Upper lobe of left lung (tissue), 6 donors: Measurements from ENCODE around the gene MYO16. TPM values are rescaled to one million over a fixed set of nuclear protein-coding genes. Genes with fewer than 3 reads are reported as not detected.

Source experiments
- ATAC-seq, 2 donors: fragments of 200-7000 bp; cut with Tn5 transposase; one replicate each; pipeline ENCODE4 v1.9.1; 2022; ENCODE audit warnings: mild to moderate bottlenecking in 2 of 2, moderate library complexity in 2 of 2; ENCODE audit not compliant: low FRiP score in 2 of 2
- DNase-seq, 2 donors: peaks; one replicate each; pipeline ENCODE4 v3.0.0-alpha.2; 2019 to 2020
- H3K27ac ChIP-seq, 4 donors: fragments of 200-600 bp; sonication (generic); one replicate each; pipeline ENCODE4 v1.5.1; 2016 to 2019
- H3K27me3 ChIP-seq, 4 donors: fragments of 200-600 bp; sonication (generic); one replicate each; pipeline ENCODE4 v1.5.1; 2017 to 2019
- H3K36me3 ChIP-seq, 4 donors: fragments of 200-600 bp; sonication (generic); one replicate each; pipeline ENCODE4 v1.5.1; 2016 to 2019
- H3K4me1 ChIP-seq, 4 donors: fragments of 200-600 bp; sonication (generic); one replicate each; pipeline ENCODE4 v1.5.1; 2018 to 2019
- H3K4me3 ChIP-seq, 4 donors: fragments of 200-600 bp; sonication (generic); one replicate each; pipeline ENCODE4 v1.5.1; 2017 to 2019; ENCODE audit warnings: mild to moderate bottlenecking in 2 of 4, moderate library complexity in 1 of 4
- H3K9me3 ChIP-seq, 4 donors: fragments of 200-600 bp; sonication (generic); one replicate each; pipeline ENCODE4 v1.5.1; 2018 to 2019
- CTCF ChIP-seq, 6 experiments: fragments of 450-650 bp in 4 of 6; fragments of 200-600 bp in 2 of 6; sonication (generic) in 2 of 6; IDR thresholded peaks; one replicate each; pipeline ENCODE4 v1.5.1; 2016 to 2019; ENCODE audit warnings: antibody characterized with exemption in 6 of 6
- EP300 ChIP-seq, 4 donors: sonication (generic); formaldehyde crosslinking; IDR thresholded peaks; one replicate each; pipeline ENCODE4 v1.5.1; 2017; ENCODE audit warnings: antibody characterized with exemption in 4 of 4, control low read depth in 2 of 4
- POLR2A ChIP-seq, 4 donors: fragments of 450-650 bp; IDR thresholded peaks; one replicate each; pipeline ENCODE4 v1.5.1; 2016 to 2017; ENCODE audit warnings: antibody characterized with exemption in 4 of 4, mild to moderate bottlenecking in 2 of 4
- POLR2AphosphoS5 ChIP-seq, 2 donors: sonication (generic); formaldehyde crosslinking; IDR thresholded peaks; one replicate each; pipeline ENCODE4 v1.5.1; 2017; ENCODE audit warnings: antibody characterized with exemption in 2 of 2
- WGBS, 2 donors: methylation state at CpG; one replicate each; pipeline ENCODE4 v1.1.5; 2017 to 2018; 5-methylcytosine and 5-hydroxymethylcytosine counted together
- total RNA-seq, 6 donors: library from RNA; depleted of rRNA in 4 of 6; stranded (reverse); fragments of >200 nt in 4 of 6; gene quantifications; one replicate each; pipeline versions ENCODE4 v1.1.0 to v1.2.1, GENCODE V29; 2016 to 2021
- donor health status: DM: no; HTN: no; CAD: no; lungs with moderate emphysema.
- donor health status: DM: no; HTN: yes; CAD: no; lungs with severe emphysema.

MYO16 gene
- total RNA-seq, 6 donors from 2014 or later, result under 0.01 to 0.55 (median 0.20) TPM; not detected in 1

- H3K27me3 ChIP-seq, result no peaks in the 10 kb centered on the region
- H3K27ac ChIP-seq, result no peak overlapping the region
- no peak for ATAC-seq
- DNase-seq, result no peak
- H3K9me3 ChIP-seq, result no peaks in the 10 kb centered on the region
- no peaks in the 10 kb centered on the region for H3K4me1 ChIP-seq
- no peaks in the 10 kb centered on the region for H3K36me3 ChIP-seq
- H3K4me3 ChIP-seq, result no peak overlapping the region
- no peak for TF ChIP-seq CTCF (IDR thresholded peaks at IDR 0.05)
- no peak for TF ChIP-seq POLR2A (IDR thresholded peaks at IDR 0.05)
- TF ChIP-seq POLR2AphosphoS5 (IDR thresholded peaks at IDR 0.05), result no peak
- no peak for TF ChIP-seq EP300 (IDR thresholded peaks at IDR 0.05)
- 40 to 43% methylated on average over 4 of the region's 4 CpGs for WGBS, 2 donors
These were observed 221.3 kb downstream of the MYO16 start for GRCh38 chr13:108850691-108851090.

- Histone ChIP-seq H3K36me3 (no peaks in the 10 kb centered on the region), H3K27me3 (no peaks in the 10 kb centered on the region), H3K4me3 (no peak overlapping the region), H3K9me3 (no peaks in the 10 kb centered on the region), H3K4me1 (no peaks in the 10 kb centered on the region), H3K27ac (no peak overlapping the region)
- WGBS, 2 donors, result 61 to 63% methylated on average over 4 of the region's 4 CpGs
- no peak for TF ChIP-seq POLR2A (IDR thresholded peaks at IDR 0.05)
- no peak for TF ChIP-seq EP300 (IDR thresholded peaks at IDR 0.05)
- no peak for TF ChIP-seq POLR2AphosphoS5 (IDR thresholded peaks at IDR 0.05)
- TF ChIP-seq CTCF (IDR thresholded peaks at IDR 0.05), result no peak
- ATAC-seq (no peak), DNase-seq (no peak)
These were observed 222.2 kb downstream of the MYO16 start for GRCh38 chr13:108851660-108852059.

- 85 to 91% methylated on average over 10 of the region's 10 CpGs for WGBS, 2 donors
- no peak for ATAC-seq
- no peak overlapping the region for H3K4me3 ChIP-seq
These were observed 223.6 kb downstream of the MYO16 start for GRCh38 chr13:108853031-108853430.

GRCh38 chr13:108855737-108856387, 226.5 kb downstream of the MYO16 start:
- Histone ChIP-seq H3K27me3 (no peaks in the 10 kb centered on the region), H3K27ac (no peak overlapping the region), H3K4me3 (no peak overlapping the region), H3K4me1 (peaks cover 0 to 4% (median 0%) of the 10 kb centered on the region in 4 donors), H3K9me3 (no peaks in the 10 kb centered on the region), H3K36me3 (no peaks in the 10 kb centered on the region)
- no peak for DNase-seq
- TF ChIP-seq POLR2A (IDR thresholded peaks at IDR 0.05) (no peak), EP300 (IDR thresholded peaks at IDR 0.05) (no peak), CTCF (IDR thresholded peaks at IDR 0.05) (no peak), POLR2AphosphoS5 (IDR thresholded peaks at IDR 0.05) (no peak)
- no peak for ATAC-seq
- WGBS, 2 donors, result 76 to 79% methylated on average over 4 of the region's 4 CpGs

More at GRCh38 chr13:108853031-108853430, 223.6 kb downstream of the MYO16 start:
- no peak for DNase-seq
- no peaks in the 10 kb centered on the region for H3K9me3 ChIP-seq
- no peaks in the 10 kb centered on the region for H3K27me3 ChIP-seq
- no peak for TF ChIP-seq EP300 (IDR thresholded peaks at IDR 0.05)
- TF ChIP-seq POLR2A (IDR thresholded peaks at IDR 0.05), result no peak
- TF ChIP-seq CTCF (IDR thresholded peaks at IDR 0.05), result no peak
- TF ChIP-seq POLR2AphosphoS5 (IDR thresholded peaks at IDR 0.05), result no peak
- no peaks in the 10 kb centered on the region for H3K4me1 ChIP-seq
- no peaks in the 10 kb centered on the region for H3K36me3 ChIP-seq
- no peak overlapping the region for H3K27ac ChIP-seq

- 94 to 98% methylated on average over 5 of the region's 5 CpGs for WGBS, 2 donors
- no peak overlapping the region for H3K27ac ChIP-seq
- peaks cover 0 to 4% (median 0%) of the 10 kb centered on the region in 4 donors for H3K4me1 ChIP-seq
- TF ChIP-seq CTCF (IDR thresholded peaks at IDR 0.05), result no peak
- no peak for TF ChIP-seq POLR2AphosphoS5 (IDR thresholded peaks at IDR 0.05)
- no peak for TF ChIP-seq POLR2A (IDR thresholded peaks at IDR 0.05)
- TF ChIP-seq EP300 (IDR thresholded peaks at IDR 0.05), result no peak
- H3K9me3 ChIP-seq, result no peaks in the 10 kb centered on the region
- H3K4me3 ChIP-seq, result no peak overlapping the region
- no peaks in the 10 kb centered on the region for H3K36me3 ChIP-seq
- ATAC-seq, result no peak
- no peaks in the 10 kb centered on the region for H3K27me3 ChIP-seq
- DNase-seq, result no peak
These were observed 229.3 kb downstream of the MYO16 start for GRCh38 chr13:108858676-108859075.
